Activated CD8-positive, alpha-beta T cell treated with anti-CD3 and anti-CD28 coated beads for 36 hours (primary cell): ENCODE data around the gene SPECC1L. TPM values are rescaled to one million over a fixed set of nuclear protein-coding genes. Genes with fewer than 3 reads are reported as not detected.
"Not testable (repeated sequence)": the region's sequence is repeated elsewhere in the genome, so short reads cannot be mapped to it uniquely, and the experiment has no call there.

Experiments used
- ATAC-seq: fragments of 200-7000 bp; cut with Tn5 transposase; one replicate; pipeline ENCODE4 v1.10.0; 2021; ENCODE audit warnings: mild to moderate bottlenecking, moderate library complexity
- CTCF ChIA-PET: fragments of 350-600 bp; sonication (Branson Sonifier 250); formaldehyde crosslinking; loops from one replicate; lab custom pipeline; 2021; ENCODE audit warnings: antibody characterized with exemption; lab: Charles Lee
- POLR2A ChIA-PET: fragments of 350-600 bp; sonication (Branson Sonifier 250); formaldehyde crosslinking; loops from one replicate; lab custom pipeline; 2021; ENCODE audit warnings: antibody characterized with exemption; lab: Charles Lee
- DNase-seq: peaks from one replicate; pipeline ENCODE4 v3.0.0-alpha.2; 2020
- H3K27ac Mint-ChIP-seq: one replicate; pipeline ENCODE4 v1.8.0; 2021; ENCODE audit warnings: mild to moderate bottlenecking, mixed read lengths
- H3K27me3 Mint-ChIP-seq: one replicate; pipeline ENCODE4 v1.8.0; 2021; ENCODE audit warnings: mixed read lengths
- H3K36me3 Mint-ChIP-seq: one replicate; pipeline ENCODE4 v1.8.0; 2021; ENCODE audit warnings: low read depth, mixed read lengths
- H3K4me1 Mint-ChIP-seq: one replicate; pipeline ENCODE4 v1.8.0; 2021; ENCODE audit warnings: low read depth, mixed read lengths
- H3K4me3 Mint-ChIP-seq: one replicate; pipeline ENCODE4 v1.8.0; 2021; ENCODE audit warnings: mild to moderate bottlenecking, moderate library complexity, mixed read lengths
- H3K9me3 Mint-ChIP-seq: one replicate; pipeline ENCODE4 v1.8.0; 2021; ENCODE audit warnings: mixed read lengths
- CTCF ChIP-seq: fragments of 200-600 bp; IDR thresholded peaks from one replicate; pipeline ENCODE4 v1.8.0; 2022; ENCODE audit warnings: antibody characterized with exemption, mild to moderate bottlenecking
- intact Hi-C: fragments of 100-400 bp; cut with micrococcal nuclease; formaldehyde crosslinking; loops from one replicate; pipeline ENCODE4 v1.10.0; 2022
- total RNA-seq, 2 experiments: library from RNA; stranded (reverse); gene quantifications; one replicate each; pipeline ENCODE4 v1.2.3, GENCODE V29; 2021

SPECC1L gene
- total RNA-seq, 2 experiments from 2014 or later = 38.9 to 39.0 TPM

DNA sequence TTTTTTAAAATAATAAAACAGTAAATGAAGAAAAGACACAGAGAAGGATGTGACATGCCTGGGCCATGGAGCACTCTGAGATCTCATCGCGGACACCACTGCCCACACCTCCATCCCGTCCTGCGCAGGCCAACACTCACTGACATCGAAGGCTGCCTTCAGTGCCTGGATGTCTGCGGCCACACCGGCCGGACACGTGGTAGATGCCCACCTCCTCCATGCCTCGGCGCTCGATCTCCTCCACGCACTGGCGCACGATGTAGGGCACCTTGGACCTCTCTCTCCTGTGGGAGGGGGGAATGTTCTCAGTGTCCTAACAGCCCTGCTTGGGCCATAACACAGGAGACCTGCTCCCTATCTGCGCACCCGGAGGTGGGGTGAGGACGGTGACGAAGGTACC lies 7.2 kb upstream of the SPECC1L start:
- ATAC-seq, intact Hi-C loops: not testable (repeated sequence)

GRCh38 chr22:24264329-24264896 lies 6.2 kb upstream of the SPECC1L start:
- H3K27ac Mint-ChIP-seq, intact Hi-C loops, H3K9me3 Mint-ChIP-seq, DNase-seq, H3K4me3 Mint-ChIP-seq, H3K36me3 Mint-ChIP-seq, CTCF ChIA-PET, ATAC-seq, H3K27me3 Mint-ChIP-seq, H3K4me1 Mint-ChIP-seq: not testable (repeated sequence)
- POLR2A ChIA-PET = interaction anchor here (0.7 kb wide), 1 partner anchor 845 kb away, joined by 3 read pairs; no protein-coding TSS in a partner anchor

More for the DNA sequence above, 7.2 kb upstream of the SPECC1L start:
- H3K9me3 Mint-ChIP-seq, H3K36me3 Mint-ChIP-seq, H3K4me3 Mint-ChIP-seq, DNase-seq, H3K27me3 Mint-ChIP-seq, POLR2A ChIA-PET, H3K4me1 Mint-ChIP-seq, H3K27ac Mint-ChIP-seq, CTCF ChIA-PET: not testable (repeated sequence)

GRCh38 chr22:24265734-24266133 lies 4.9 kb upstream of the SPECC1L start:
- DNase-seq = no peak
- ChIA-PET POLR2A (no interaction called here), CTCF (no interaction called here)
- no peak for ATAC-seq
- Mint-ChIP-seq H3K36me3 (no peaks in the 10 kb centered on the region), H3K9me3 (no peaks in the 10 kb centered on the region), H3K27ac (no peak overlapping the region), H3K27me3 (no peaks in the 10 kb centered on the region), H3K4me1 (peaks cover 12% of the 10 kb centered on the region), H3K4me3 (no peak overlapping the region)
- no peak for TF ChIP-seq CTCF
- intact Hi-C loops = no loop called here

DNA sequence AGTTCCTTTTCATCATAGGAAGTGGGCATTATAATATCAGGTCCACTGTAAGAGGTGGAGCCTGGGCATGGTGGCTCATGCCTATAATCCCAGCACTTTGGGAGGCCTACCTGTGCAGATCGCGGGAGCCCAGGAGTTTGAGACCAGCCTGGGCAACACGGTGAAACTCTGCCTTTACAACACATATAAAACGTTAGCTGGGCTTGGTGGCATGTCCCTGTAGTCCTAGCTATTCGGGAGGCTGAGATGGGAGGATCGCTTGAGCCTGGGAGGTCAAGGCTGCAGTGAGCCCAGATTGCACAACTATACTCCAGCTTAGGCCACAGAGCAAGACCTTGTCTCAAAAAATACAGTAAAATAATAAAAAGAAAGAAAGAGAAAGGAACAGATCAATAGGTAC lies 4.1 kb upstream of the SPECC1L start:
- POLR2A ChIA-PET, H3K27ac Mint-ChIP-seq, intact Hi-C loops, H3K4me3 Mint-ChIP-seq, ATAC-seq, H3K9me3 Mint-ChIP-seq, H3K36me3 Mint-ChIP-seq, CTCF ChIA-PET, DNase-seq, H3K27me3 Mint-ChIP-seq: not testable (repeated sequence)
- peaks cover 13% of the 10 kb centered on the region for H3K4me1 Mint-ChIP-seq

DNA sequence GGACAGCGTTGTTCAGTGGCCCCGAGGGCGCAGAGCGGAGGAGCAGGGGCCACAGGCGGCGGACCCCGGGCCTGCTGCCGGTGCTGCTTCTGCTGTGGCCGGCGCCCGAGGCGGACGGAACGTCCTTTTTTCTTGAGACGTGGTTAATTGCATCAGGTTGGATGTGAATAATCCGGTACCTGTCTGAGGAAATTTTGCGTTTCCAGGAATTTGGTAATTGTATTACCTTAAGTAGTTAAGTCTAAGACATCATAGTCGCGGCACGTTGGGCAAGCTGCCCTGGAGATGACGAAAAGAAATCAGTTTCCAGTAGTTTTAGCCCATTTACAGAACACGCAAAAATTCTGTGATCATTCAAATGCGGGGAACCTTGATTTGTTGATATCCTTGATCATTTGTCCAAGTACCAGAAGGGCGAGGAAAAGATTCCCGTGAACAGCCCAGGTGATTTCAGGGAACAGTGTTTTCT lies 789 bp downstream of the SPECC1L start:
- intact Hi-C loops = no loop called here
- no peaks in the 10 kb centered on the region for H3K27me3 Mint-ChIP-seq

DNA sequence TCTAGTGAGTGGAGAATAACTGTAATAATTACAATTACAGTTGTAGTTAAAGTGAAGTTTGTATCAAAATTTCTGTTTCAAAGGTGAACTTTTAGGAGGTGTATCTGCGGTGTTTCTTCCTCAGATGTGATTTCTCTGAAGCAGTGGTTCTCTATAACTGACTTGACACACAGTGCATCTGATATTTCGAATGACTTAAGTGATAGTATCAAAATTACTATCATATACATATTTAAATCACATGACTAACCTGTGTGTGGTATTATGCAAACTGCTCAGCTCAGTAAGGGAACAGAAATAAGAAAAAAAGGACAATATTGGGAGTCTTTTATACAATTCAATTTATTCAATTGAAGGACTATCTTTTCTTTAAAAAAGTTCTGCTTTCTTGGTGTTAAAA lies 2.4 kb downstream of the SPECC1L start:
- intact Hi-C loops, DNase-seq, H3K27me3 Mint-ChIP-seq, H3K9me3 Mint-ChIP-seq: not testable (repeated sequence)
- peaks cover 45% of the 10 kb centered on the region for H3K4me1 Mint-ChIP-seq
- H3K4me3 Mint-ChIP-seq = peak overlapping the region; percentile 81
- peak; percentile 45 for ATAC-seq
- H3K27ac Mint-ChIP-seq = peak overlapping the region; percentile 79
- H3K36me3 Mint-ChIP-seq = peaks cover 14% of the 10 kb centered on the region
- POLR2A ChIA-PET = interaction anchor here (2.7 kb wide), 1 partner anchor 12 kb away, joined by 25 read pairs; no protein-coding TSS in a partner anchor
- CTCF ChIA-PET = interaction anchor here (0.7 to 2.7 kb wide), 3 partner anchors 12 to 116 kb away, joined by 3 to 6 read pairs (median 3); no protein-coding TSS in a partner anchor

More for the DNA sequence above, 789 bp downstream of the SPECC1L start:
- peaks cover 8% of the 10 kb centered on the region for H3K36me3 Mint-ChIP-seq
- H3K27ac Mint-ChIP-seq = peak overlapping the region; percentile 79
- no peak for DNase-seq
- CTCF ChIA-PET = interaction anchor here (2.7 kb wide), 1 partner anchor 115 kb away, joined by 6 read pairs; no protein-coding TSS in a partner anchor
- H3K4me3 Mint-ChIP-seq = peak overlapping the region; percentile 81
- TF ChIP-seq CTCF = no peak
- no peaks in the 10 kb centered on the region for H3K9me3 Mint-ChIP-seq
- ATAC-seq = no peak
- POLR2A ChIA-PET = interaction anchor here (0.9 to 2.7 kb wide), 8 partner anchors 13 to 283 kb away, joined by 3 to 25 read pairs (median 4); partner anchors contain the start of gene GUCD1
- H3K4me1 Mint-ChIP-seq = peaks cover 40% of the 10 kb centered on the region

- DNase-seq, H3K27me3 Mint-ChIP-seq, POLR2A ChIA-PET, H3K27ac Mint-ChIP-seq, CTCF ChIA-PET, ATAC-seq, H3K9me3 Mint-ChIP-seq, intact Hi-C loops, H3K4me3 Mint-ChIP-seq: not testable (repeated sequence)
- H3K36me3 Mint-ChIP-seq = peaks cover 14% of the 10 kb centered on the region
- peaks cover 48% of the 10 kb centered on the region for H3K4me1 Mint-ChIP-seq
These were observed 3.3 kb downstream of the SPECC1L start for GRCh38 chr22:24273906-24274305.

DNA sequence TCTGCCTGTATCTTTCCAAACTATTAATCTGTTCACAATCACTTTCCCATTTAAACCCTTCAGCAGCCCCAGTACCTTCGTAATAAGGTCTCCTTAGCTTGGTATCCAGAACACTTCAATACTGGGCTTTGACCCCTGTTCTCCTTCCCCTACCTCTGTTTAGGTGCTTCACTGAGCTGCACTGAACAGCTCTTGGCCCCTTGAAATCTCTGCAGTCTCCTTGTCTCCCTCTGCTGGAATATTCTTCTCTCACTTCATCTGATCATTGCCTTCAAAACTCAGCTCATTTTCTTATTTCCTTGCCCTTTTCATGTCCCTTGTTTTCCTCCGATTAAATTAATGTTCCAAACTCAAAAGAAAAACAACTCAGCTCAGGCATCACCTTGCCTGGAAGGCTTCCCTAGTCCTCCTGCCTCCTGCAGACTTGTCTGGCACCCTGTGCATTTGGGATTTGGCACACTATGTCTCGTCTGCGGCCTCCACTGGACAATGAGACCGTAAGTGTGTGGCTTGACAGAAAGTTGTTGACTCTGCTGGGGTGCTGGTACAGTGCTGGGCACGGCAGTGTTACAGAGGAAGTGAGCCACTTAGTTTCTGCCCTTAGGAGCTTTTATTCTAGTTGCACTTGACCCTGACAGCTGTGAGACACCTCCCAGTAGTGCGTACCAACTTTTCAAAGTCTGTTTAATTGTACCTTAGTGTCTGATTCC lies 4.2 kb downstream of the SPECC1L start:
- ATAC-seq, intact Hi-C loops: not testable (repeated sequence)
- peaks cover 49% of the 10 kb centered on the region for H3K4me1 Mint-ChIP-seq

GRCh38 chr22:24280363-24280762 lies 9.7 kb downstream of the SPECC1L start:
- H3K36me3 Mint-ChIP-seq = peaks cover 23% of the 10 kb centered on the region
- CTCF ChIA-PET, H3K27ac Mint-ChIP-seq, intact Hi-C loops, H3K27me3 Mint-ChIP-seq, POLR2A ChIA-PET, DNase-seq, H3K9me3 Mint-ChIP-seq, H3K4me3 Mint-ChIP-seq: not testable (repeated sequence)
- peak; percentile 29 for ATAC-seq
- H3K4me1 Mint-ChIP-seq = peaks cover 56% of the 10 kb centered on the region

More for the DNA sequence above, 4.2 kb downstream of the SPECC1L start:
- DNase-seq, H3K27me3 Mint-ChIP-seq, H3K27ac Mint-ChIP-seq, H3K4me3 Mint-ChIP-seq, POLR2A ChIA-PET, H3K9me3 Mint-ChIP-seq, CTCF ChIA-PET: not testable (repeated sequence)
- H3K36me3 Mint-ChIP-seq = peaks cover 14% of the 10 kb centered on the region
